Epithelial cell of esophagus (primary cell): Measurements from ENCODE around the gene PRR23A.
A peak's percentile ranks its signal among the peaks of the same experiment; 100 is the strongest.

Experiments used
- DNase-seq: peaks from one replicate; pipeline ENCODE4 v3.0.0; 2010; ENCODE audit warnings: low read depth
- H3K4me3 ChIP-seq: 2 replicates; pipeline ENCODE4 v1.5.1; 2011; ENCODE audit warnings: mild to moderate bottlenecking, low read length, control low read depth
- CTCF ChIP-seq: IDR thresholded peaks from 2 replicates; pipeline ENCODE4 v1.5.1; 2011; ENCODE audit warnings: low read depth, mild to moderate bottlenecking, low read length, control low read depth, inconsistent platforms; ENCODE audit not compliant: insufficient read depth; ENCODE audit errors: missing control alignments

Gene PRR23A

GRCh38 chr3:138995706-138996105 is 10.4 kb downstream of the PRR23A start:
- no peak for TF ChIP-seq CTCF
- H3K4me3 ChIP-seq = no peak overlapping the region
- DNase-seq = no peak

GRCh38 chr3:138987181-138987580 is 18.9 kb downstream of the PRR23A start:
- H3K4me3 ChIP-seq = no peak overlapping the region
- no peak for TF ChIP-seq CTCF
- DNase-seq = no peak

- no peak for TF ChIP-seq CTCF
- DNase-seq = no peak
- no peak overlapping the region for H3K4me3 ChIP-seq
Measured at GRCh38 chr3:138985932-138986331, 20.1 kb downstream of the PRR23A start.

GRCh38 chr3:138984816-138985215 is 21.3 kb downstream of the PRR23A start:
- no peak overlapping the region for H3K4me3 ChIP-seq

GRCh38 chr3:138976047-138976446 is 30.0 kb downstream of the PRR23A start:
- no peak for TF ChIP-seq CTCF
- no peak for DNase-seq
- no peak overlapping the region for H3K4me3 ChIP-seq

More at GRCh38 chr3:138984816-138985215, 21.3 kb downstream of the PRR23A start:
- DNase-seq = no peak
- TF ChIP-seq CTCF = no peak

GRCh38 chr3:138975351-138975750 is 30.7 kb downstream of the PRR23A start:
- H3K4me3 ChIP-seq = no peak overlapping the region
- TF ChIP-seq CTCF = no peak
- DNase-seq = no peak

- H3K4me3 ChIP-seq = no peak overlapping the region
- no peak for TF ChIP-seq CTCF
- peak; percentile 54 for DNase-seq
Measured at GRCh38 chr3:138974462-138974861, 31.6 kb downstream of the PRR23A start.
